T-helper 1 cell treated with Interleukin-12 subunit alpha and Interleukin-12 subunit beta and Interleukin-4 antibody, amounts not matched to agents 30 μg/mL and 1 μg/mL, for 36 hours (primary cell): Measurements from ENCODE around the gene RANGAP1.
A peak's percentile ranks its signal among the peaks of the same experiment; 100 is the strongest.

Source experiments
- H3K27ac Mint-ChIP-seq: one replicate; pipeline ENCODE4 v1.8.0; 2021; ENCODE audit warnings: mild to moderate bottlenecking, mixed read lengths
- H3K27me3 Mint-ChIP-seq: one replicate; pipeline ENCODE4 v1.8.0; 2021; ENCODE audit warnings: low read depth, mixed read lengths
- H3K36me3 Mint-ChIP-seq: one replicate; pipeline ENCODE4 v1.8.0; 2021; ENCODE audit warnings: low read depth, mixed read lengths
- H3K4me1 Mint-ChIP-seq: one replicate; pipeline ENCODE4 v1.8.0; 2021; ENCODE audit warnings: low read depth, mixed read lengths
- H3K4me3 Mint-ChIP-seq: one replicate; pipeline ENCODE4 v1.8.0; 2021; ENCODE audit warnings: mild to moderate bottlenecking, moderate library complexity, mixed read lengths
- H3K9me3 Mint-ChIP-seq: one replicate; pipeline ENCODE4 v1.8.0; 2021; ENCODE audit warnings: mixed read lengths

The RANGAP1 gene

GRCh38 chr22:41285820-41286638 lies at the start of gene RANGAP1:
TSS of gene RANGAP1 (minus strand) at chr22:41286187. CDS start at chr22:41281044, 5,143 bp downstream.
- Mint-ChIP-seq H3K36me3 (peaks cover 18% of the 10 kb centered on the region), H3K27ac (peak within 1 kb of the TSS; percentile 97), H3K4me1 (peaks cover 22% of the 10 kb centered on the region), H3K9me3 (no peaks in the 10 kb centered on the region), H3K27me3 (no peaks in the 10 kb centered on the region), H3K4me3 (peak within 1 kb of the TSS; percentile 91)

GRCh38 chr22:41334951-41335635 lies 49.1 kb upstream of the RANGAP1 start:
- Mint-ChIP-seq H3K4me1 (peaks cover 5% of the 10 kb centered on the region), H3K27ac (no peak overlapping the region), H3K9me3 (no peaks in the 10 kb centered on the region)

GRCh38 chr22:41334215-41334614 lies 48.2 kb upstream of the RANGAP1 start:
- no peak overlapping the region for H3K4me3 Mint-ChIP-seq
- no peaks in the 10 kb centered on the region for H3K27me3 Mint-ChIP-seq
- no peak overlapping the region for H3K27ac Mint-ChIP-seq
- no peaks in the 10 kb centered on the region for H3K9me3 Mint-ChIP-seq
- H3K4me1 Mint-ChIP-seq: peaks cover 5% of the 10 kb centered on the region
- H3K36me3 Mint-ChIP-seq: peaks cover 10% of the 10 kb centered on the region

More at GRCh38 chr22:41334951-41335635, 49.1 kb upstream of the RANGAP1 start:
- Mint-ChIP-seq H3K36me3 (peaks cover 7% of the 10 kb centered on the region), H3K27me3 (no peaks in the 10 kb centered on the region), H3K4me3 (no peak overlapping the region)

- no peak overlapping the region for H3K27ac Mint-ChIP-seq
- H3K36me3 Mint-ChIP-seq: peaks cover 10% of the 10 kb centered on the region
These were observed 47.8 kb upstream of the RANGAP1 start for GRCh38 chr22:41333806-41334205.

GRCh38 chr22:41332217-41332939 lies 46.4 kb upstream of the RANGAP1 start:
- no peaks in the 10 kb centered on the region for H3K27me3 Mint-ChIP-seq
- H3K4me1 Mint-ChIP-seq: peaks cover 5% of the 10 kb centered on the region
- H3K9me3 Mint-ChIP-seq: no peaks in the 10 kb centered on the region
- H3K27ac Mint-ChIP-seq: no peak overlapping the region
- H3K4me3 Mint-ChIP-seq: no peak overlapping the region
- H3K36me3 Mint-ChIP-seq: peaks cover 10% of the 10 kb centered on the region

More at GRCh38 chr22:41333806-41334205, 47.8 kb upstream of the RANGAP1 start:
- H3K27me3 Mint-ChIP-seq: no peaks in the 10 kb centered on the region
- H3K4me1 Mint-ChIP-seq: peaks cover 5% of the 10 kb centered on the region
- H3K9me3 Mint-ChIP-seq: no peaks in the 10 kb centered on the region
- no peak overlapping the region for H3K4me3 Mint-ChIP-seq

GRCh38 chr22:41330169-41330568 lies 44.2 kb upstream of the RANGAP1 start:
- Mint-ChIP-seq H3K27me3 (no peaks in the 10 kb centered on the region), H3K27ac (no peak overlapping the region), H3K36me3 (peaks cover 20% of the 10 kb centered on the region), H3K9me3 (no peaks in the 10 kb centered on the region), H3K4me1 (peaks cover 6% of the 10 kb centered on the region), H3K4me3 (no peak overlapping the region)

GRCh38 chr22:41327124-41327523 lies 41.1 kb upstream of the RANGAP1 start:
- Mint-ChIP-seq H3K27ac (no peak overlapping the region), H3K9me3 (no peaks in the 10 kb centered on the region), H3K27me3 (no peaks in the 10 kb centered on the region), H3K36me3 (peaks cover 20% of the 10 kb centered on the region), H3K4me1 (peaks cover 6% of the 10 kb centered on the region), H3K4me3 (no peak overlapping the region)

GRCh38 chr22:41324821-41325528 lies 39.0 kb upstream of the RANGAP1 start:
- Mint-ChIP-seq H3K9me3 (no peaks in the 10 kb centered on the region), H3K4me3 (no peak overlapping the region), H3K27ac (no peak overlapping the region), H3K27me3 (no peaks in the 10 kb centered on the region), H3K4me1 (peaks cover 6% of the 10 kb centered on the region), H3K36me3 (peaks cover 24% of the 10 kb centered on the region)

GRCh38 chr22:41320416-41321240 lies 34.6 kb upstream of the RANGAP1 start:
- peaks cover 4% of the 10 kb centered on the region for H3K4me1 Mint-ChIP-seq

GRCh38 chr22:41315586-41315985 lies 29.6 kb upstream of the RANGAP1 start:
- H3K4me1 Mint-ChIP-seq: peaks cover 12% of the 10 kb centered on the region
- H3K27ac Mint-ChIP-seq: no peak overlapping the region
- peaks cover 4% of the 10 kb centered on the region for H3K36me3 Mint-ChIP-seq
- no peak overlapping the region for H3K4me3 Mint-ChIP-seq
- no peaks in the 10 kb centered on the region for H3K27me3 Mint-ChIP-seq
- H3K9me3 Mint-ChIP-seq: no peaks in the 10 kb centered on the region

More at GRCh38 chr22:41320416-41321240, 34.6 kb upstream of the RANGAP1 start:
- Mint-ChIP-seq H3K36me3 (peaks cover 16% of the 10 kb centered on the region), H3K4me3 (no peak overlapping the region), H3K9me3 (no peaks in the 10 kb centered on the region), H3K27ac (peak overlapping the region; percentile 39), H3K27me3 (no peaks in the 10 kb centered on the region)

GRCh38 chr22:41314821-41315220 lies 28.8 kb upstream of the RANGAP1 start:
- H3K36me3 Mint-ChIP-seq: peaks cover 4% of the 10 kb centered on the region
- no peak overlapping the region for H3K4me3 Mint-ChIP-seq
- H3K4me1 Mint-ChIP-seq: peaks cover 12% of the 10 kb centered on the region
- no peaks in the 10 kb centered on the region for H3K27me3 Mint-ChIP-seq
- H3K9me3 Mint-ChIP-seq: no peaks in the 10 kb centered on the region
- H3K27ac Mint-ChIP-seq: no peak overlapping the region

GRCh38 chr22:41311487-41311886 lies 25.5 kb upstream of the RANGAP1 start:
- H3K36me3 Mint-ChIP-seq: peaks cover 16% of the 10 kb centered on the region
- no peak overlapping the region for H3K27ac Mint-ChIP-seq
- no peak overlapping the region for H3K4me3 Mint-ChIP-seq
- H3K27me3 Mint-ChIP-seq: no peaks in the 10 kb centered on the region
- H3K4me1 Mint-ChIP-seq: peaks cover 12% of the 10 kb centered on the region
- no peaks in the 10 kb centered on the region for H3K9me3 Mint-ChIP-seq

GRCh38 chr22:41310336-41310735 lies 24.3 kb upstream of the RANGAP1 start:
- H3K36me3 Mint-ChIP-seq: peaks cover 16% of the 10 kb centered on the region
- no peak overlapping the region for H3K27ac Mint-ChIP-seq
- peaks cover 18% of the 10 kb centered on the region for H3K4me1 Mint-ChIP-seq
- no peaks in the 10 kb centered on the region for H3K9me3 Mint-ChIP-seq
- no peaks in the 10 kb centered on the region for H3K27me3 Mint-ChIP-seq
- no peak overlapping the region for H3K4me3 Mint-ChIP-seq
